Measurements from ENCODE around the gene TMED9.
"Not testable (repeated sequence)": the region's sequence is repeated elsewhere in the genome, so short reads cannot be mapped to it uniquely, and the experiment has no call there.

Gene TMED9

DNA sequence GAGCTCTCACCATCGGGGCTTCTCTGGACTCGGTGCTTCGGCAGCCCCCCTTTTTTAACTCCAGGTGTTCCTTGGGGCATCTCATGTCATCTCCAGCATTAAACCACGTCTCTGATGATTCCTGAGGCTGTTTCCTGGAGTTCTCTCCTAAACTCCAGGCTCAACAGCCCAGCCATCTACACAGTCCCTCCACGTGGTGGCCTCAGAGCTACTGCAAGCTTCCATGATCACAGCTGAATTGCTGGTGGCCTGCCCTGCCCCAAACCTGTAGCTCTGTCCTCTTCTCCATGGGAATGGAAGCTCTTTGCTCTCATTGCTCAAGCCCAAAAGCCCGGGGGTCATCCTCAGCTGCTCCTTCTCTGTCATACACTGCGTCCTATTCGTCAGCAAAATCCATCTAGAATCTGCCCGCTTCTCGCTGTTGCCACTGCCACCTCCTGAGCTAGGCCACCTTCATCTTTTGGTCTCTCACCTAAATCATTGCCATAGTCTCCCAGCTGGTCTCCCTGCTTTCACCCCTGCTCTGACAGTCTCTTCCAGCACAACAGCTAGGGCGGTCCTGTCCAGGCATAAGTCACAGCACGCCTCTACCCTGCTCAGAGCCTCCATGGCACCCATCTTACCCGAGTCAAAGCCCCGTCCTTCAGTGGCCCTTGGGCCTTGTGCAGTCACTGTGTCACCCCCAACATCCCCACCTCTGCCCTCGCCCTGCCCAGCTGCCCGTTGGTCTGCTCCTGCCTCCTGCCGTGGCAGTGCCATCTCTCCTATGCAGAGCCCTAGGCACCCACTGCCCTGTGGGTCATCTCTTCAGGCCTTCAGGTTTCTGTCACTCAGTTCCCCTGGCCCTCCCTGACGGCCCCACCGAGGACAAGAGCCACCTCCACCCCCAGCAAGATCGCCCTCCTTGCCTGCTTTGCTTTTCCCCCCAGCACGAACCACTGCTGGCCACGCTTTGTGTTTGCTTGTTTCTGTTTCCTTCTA is 14.4 kb downstream of the TMED9 start:
- DNase-seq (ENCODE audit: low read depth): no peak

DNA sequence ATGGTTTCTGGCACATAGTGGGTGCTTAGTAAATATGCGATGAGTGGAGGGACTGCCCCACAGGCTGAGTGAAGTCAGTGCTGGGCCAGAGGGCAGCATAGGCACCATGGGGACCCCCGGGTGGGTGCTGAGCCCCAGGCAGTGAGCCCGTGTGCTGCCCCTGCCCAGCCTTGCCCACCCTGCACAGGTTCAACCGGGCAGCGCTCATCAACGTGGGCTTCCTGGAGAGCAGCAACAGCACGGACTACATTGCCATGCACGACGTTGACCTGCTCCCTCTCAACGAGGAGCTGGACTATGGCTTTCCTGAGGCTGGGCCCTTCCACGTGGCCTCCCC is 15.1 kb downstream of the TMED9 start:
- no peak for DNase-seq (ENCODE audit: low read depth)

GRCh38 chr5:177607452-177608192 is 15.6 kb downstream of the TMED9 start:
- DNase-seq (ENCODE audit: low read depth): peak; percentile 31

DNA sequence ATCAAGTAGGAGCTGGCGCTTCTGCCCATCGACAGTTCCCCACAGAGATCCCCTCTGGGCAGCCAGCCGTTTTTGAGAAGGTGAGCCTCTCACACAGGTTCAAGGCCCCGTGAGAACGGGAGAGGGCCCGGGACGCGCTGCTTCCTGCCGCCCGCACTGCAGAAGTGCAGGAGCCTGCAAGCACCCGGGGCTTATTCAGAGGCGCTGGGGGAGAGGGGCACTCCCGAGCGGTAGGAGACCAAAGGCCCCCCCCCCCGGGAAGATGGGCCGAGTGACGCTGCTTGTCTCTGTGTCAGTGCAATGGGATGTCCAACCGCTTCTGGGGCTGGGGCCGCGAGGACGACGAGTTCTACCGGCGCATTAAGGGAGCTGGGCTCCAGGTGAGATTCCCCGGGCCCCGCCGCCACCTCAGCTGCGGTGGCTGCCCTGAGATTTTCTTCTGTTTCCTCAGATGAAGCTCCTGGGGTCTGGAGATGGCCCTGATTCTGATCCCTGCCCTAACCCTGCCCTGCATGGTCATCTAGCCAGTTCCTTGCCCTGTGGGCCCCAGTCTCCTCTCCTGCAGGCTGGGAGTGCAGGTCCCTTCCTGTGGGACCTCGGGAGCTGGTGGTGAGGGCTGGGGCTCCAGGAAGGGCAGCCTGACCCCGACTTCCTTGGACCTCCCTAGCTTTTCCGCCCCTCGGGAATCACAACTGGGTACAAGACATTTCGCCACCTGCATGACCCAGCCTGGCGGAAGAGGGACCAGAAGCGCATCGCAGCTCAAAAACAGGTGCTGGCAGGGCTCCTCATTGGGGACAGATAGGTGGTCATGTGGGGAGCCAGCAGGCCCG is 16.5 kb downstream of the TMED9 start:
- no peak for DNase-seq (ENCODE audit: low read depth)

DNA sequence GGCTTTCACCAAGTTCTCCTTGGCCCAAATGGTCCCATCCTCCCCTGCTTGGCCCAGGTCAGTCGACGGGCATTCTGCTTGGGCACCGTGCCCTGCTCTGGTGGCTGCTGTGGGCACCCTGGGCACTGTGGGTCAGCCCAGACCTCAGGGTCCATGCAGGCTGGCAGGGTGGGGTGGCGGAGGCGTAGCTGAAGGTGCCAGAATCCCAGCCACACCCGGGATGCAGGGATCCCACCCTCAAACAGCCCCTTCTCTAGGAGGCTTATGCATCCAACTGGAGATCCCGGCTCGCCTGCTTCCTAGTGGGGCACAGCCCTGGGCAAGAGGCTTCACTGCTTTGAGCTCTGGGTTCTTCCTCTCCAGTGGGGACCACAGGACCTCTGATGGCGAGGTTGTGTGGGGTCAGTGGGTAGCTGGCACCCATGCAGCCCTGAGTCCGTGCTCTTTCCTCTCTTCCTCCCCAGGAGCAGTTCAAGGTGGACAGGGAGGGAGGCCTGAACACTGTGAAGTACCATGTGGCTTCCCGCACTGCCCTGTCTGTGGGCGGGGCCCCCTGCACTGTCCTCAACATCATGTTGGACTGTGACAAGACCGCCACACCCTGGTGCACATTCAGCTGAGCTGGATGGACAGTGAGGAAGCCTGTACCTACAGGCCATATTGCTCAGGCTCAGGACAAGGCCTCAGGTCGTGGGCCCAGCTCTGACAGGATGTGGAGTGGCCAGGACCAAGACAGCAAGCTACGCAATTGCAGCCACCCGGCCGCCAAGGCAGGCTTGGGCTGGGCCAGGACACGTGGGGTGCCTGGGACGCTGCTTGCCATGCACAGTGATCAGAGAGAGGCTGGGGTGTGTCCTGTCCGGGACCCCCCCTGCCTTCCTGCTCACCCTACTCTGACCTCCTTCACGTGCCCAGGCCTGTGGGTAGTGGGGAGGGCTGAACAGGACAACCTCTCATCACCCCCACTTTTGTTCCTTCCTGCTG is 17.4 kb downstream of the TMED9 start:
- no peak for DNase-seq (ENCODE audit: low read depth)

DNA sequence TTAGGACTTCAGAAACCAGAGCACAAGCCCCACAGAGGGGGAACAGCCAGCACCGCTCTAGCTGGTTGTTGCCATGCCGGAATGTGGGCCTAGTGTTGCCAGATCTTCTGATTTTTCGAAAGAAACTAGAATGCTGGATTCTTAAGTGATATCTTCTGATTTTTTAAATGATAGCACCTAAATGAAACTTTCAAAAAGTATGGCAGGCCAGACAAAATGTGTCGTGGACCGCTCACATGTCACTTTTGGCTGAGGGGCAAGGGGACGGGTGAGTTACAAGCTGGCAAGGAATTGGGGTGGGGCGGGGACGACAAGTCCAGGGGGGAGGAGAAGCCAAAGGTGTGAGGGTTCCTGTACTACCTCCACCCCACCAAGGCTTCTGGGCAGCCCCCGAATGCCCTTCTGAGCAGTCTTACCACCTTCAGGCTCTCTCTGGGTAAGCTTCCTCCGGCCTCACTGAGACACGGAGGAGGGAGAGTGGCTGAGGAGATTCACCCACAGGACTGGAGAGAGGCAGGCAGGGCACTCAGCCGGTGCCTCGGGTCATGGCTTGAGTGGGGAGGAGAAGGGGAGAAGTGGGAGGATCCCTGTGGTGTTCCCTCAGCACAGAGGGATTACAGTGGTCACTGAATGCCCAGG is 18.2 kb downstream of the TMED9 start:
- DNase-seq (ENCODE audit: low read depth): no peak

DNA sequence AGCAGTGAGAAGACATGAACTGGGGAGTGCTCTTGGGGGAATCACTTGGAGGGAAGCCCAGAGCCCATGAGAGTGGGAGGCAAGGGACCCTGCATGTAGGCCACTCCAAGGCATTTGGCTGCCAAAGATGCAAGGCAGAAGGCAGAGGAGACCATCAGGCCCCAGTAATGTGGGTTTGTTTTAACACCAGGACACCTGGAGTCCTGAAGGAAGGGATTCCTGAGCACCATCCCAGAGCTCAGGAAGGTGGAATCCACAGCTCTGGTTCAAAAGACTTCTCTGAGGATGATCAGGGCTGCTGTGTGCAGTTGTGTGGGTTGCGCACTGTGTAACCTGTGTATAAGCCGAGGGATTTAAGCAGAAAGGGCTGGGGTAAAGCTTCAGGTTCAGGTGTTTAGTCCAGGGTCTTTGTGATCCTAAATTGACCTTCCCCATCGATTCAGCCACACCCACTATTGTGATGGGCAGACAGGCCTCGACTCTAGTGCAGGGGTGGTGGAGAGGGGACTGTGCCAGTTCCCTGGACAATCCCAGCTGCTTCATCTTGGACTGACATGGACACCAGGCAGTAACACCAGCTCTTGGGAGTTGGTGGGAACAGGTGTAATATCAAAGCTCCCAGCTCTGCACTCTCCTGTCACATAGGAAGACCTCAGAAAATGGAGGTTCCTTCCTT is 18.9 kb downstream of the TMED9 start:
- DNase-seq (ENCODE audit: low read depth): no peak

GRCh38 chr5:177611446-177612214 is 19.6 kb downstream of the TMED9 start:
- DNase-seq (ENCODE audit: low read depth): no peak

GRCh38 chr5:177612215-177612673 is 20.2 kb downstream of the TMED9 start:
- DNase-seq (ENCODE audit: low read depth): no peak

- DNase-seq (ENCODE audit: low read depth): no peak
Measured at GRCh38 chr5:177620560-177620959, 28.6 kb downstream of the TMED9 start.

- DNase-seq (ENCODE audit: low read depth): not testable (repeated sequence)
Measured at GRCh38 chr5:177624172-177624571, 32.2 kb downstream of the TMED9 start.

GRCh38 chr5:177630186-177630585 is 38.2 kb downstream of the TMED9 start:
- not testable (repeated sequence) for DNase-seq (ENCODE audit: low read depth)

DNA sequence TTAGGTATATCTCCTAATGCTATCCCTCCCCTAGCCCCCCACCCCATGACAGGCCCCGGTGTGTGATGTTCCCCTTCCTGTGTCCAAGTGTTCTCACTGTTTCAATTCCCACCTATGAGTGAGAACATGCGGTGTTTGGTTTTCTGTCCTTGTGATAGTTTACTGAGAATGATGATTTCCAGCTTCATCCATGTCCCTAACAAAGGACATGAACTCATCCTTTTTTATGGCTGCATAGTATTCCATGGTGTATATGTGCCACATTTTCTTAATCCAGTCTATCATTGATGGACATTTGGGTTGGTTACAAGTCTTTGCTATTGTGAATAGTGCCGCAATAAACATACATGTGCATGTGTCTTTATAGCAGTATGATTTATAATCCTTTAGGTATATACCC is 42.9 kb downstream of the TMED9 start:
- DNase-seq (ENCODE audit: low read depth): not testable (repeated sequence)

- DNase-seq (ENCODE audit: low read depth): not testable (repeated sequence)
Measured at GRCh38 chr5:177645462-177645861, 53.5 kb downstream of the TMED9 start.
